Prostate gland (tissue), 2 donors: ENCODE results near the gene HOXB6. TPM values are rescaled to one million over a fixed set of nuclear protein-coding genes. Genes with fewer than 3 reads are reported as not detected.

Experiments
- DNase-seq: peaks from one replicate; pipeline ENCODE4 v3.0.0-alpha.2; 2019; ENCODE audit warnings: low spot score
- H3K27ac ChIP-seq, 2 donors: fragments of 200-600 bp; sonication (generic); 2 replicates each; pipeline ENCODE4 v1.5.1; 2017 to 2019
- H3K27me3 ChIP-seq: fragments of 200-600 bp; sonication (generic); replicated peaks from 2 replicates; pipeline ENCODE4 v1.5.1; 2019; ENCODE audit not compliant: insufficient read depth
- H3K36me3 ChIP-seq, 2 donors: fragments of 200-600 bp; sonication (generic); 1 replicate in 1 of 2; 2 replicates in 1 of 2; pipeline versions ENCODE4 v1.5.1 to v1.8.1; 2017 to 2019
- H3K4me1 ChIP-seq: fragments of 200-600 bp; sonication (generic); replicated peaks from 2 replicates; pipeline ENCODE4 v1.5.1; 2019
- H3K4me3 ChIP-seq, 2 donors: fragments of 200-600 bp; sonication (generic); 2 replicates each; pipeline ENCODE4 v1.5.1; 2017 to 2019
- H3K9me3 ChIP-seq: fragments of 200-600 bp; sonication (generic); 2 replicates; pipeline ENCODE4 v1.5.1; 2017
- CTCF ChIP-seq, 4 experiments: fragments of 200-600 bp in 2 of 4; fragments of 450-650 bp in 2 of 4; sonication (generic) in 2 of 4; IDR thresholded peaks; 1 replicate in 3 of 4; 2 replicates in 1 of 4; pipeline ENCODE4 v1.5.1; 2016 to 2019; ENCODE audit warnings: antibody characterized with exemption in 4 of 4, mild to moderate bottlenecking in 2 of 4, moderate library complexity in 2 of 4
- POLR2A ChIP-seq: fragments of 450-650 bp; IDR thresholded peaks from one replicate; pipeline ENCODE4 v1.6.1; 2016; ENCODE audit warnings: antibody characterized with exemption, mild to moderate bottlenecking
- POLR2AphosphoS5 ChIP-seq: sonication (generic); formaldehyde crosslinking; IDR thresholded peaks from one replicate; pipeline ENCODE4 v1.6.1; 2017; ENCODE audit warnings: antibody characterized with exemption
- WGBS: methylation state at CpG from one replicate; pipeline ENCODE4 v1.1.5; 2018; 5-methylcytosine and 5-hydroxymethylcytosine counted together
- intact Hi-C: fragments of 100-400 bp; cut with DNase I; formaldehyde crosslinking; loops from one replicate; pipeline ENCODE4 v1.14.2; 2022
- total RNA-seq, 2 donors: library from RNA; depleted of rRNA; stranded (reverse); fragments of >200 nt; gene quantifications; one replicate each; pipeline ENCODE4 v1.1.0, GENCODE V29; 2016

The HOXB6 gene
- total RNA-seq, 2 donors from 2014 or later, result 0.27 to 0.40 TPM

- Histone ChIP-seq H3K27ac (no peak overlapping the region), H3K4me1 (peaks cover 17% of the 10 kb centered on the region), H3K27me3 (peaks cover 57% of the 10 kb centered on the region), H3K4me3 (no peak overlapping the region), H3K36me3 (no peaks in the 10 kb centered on the region), H3K9me3 (no peaks in the 10 kb centered on the region)
- TF ChIP-seq POLR2A, result no peak
- TF ChIP-seq POLR2AphosphoS5, result no peak
- no peak for TF ChIP-seq CTCF (IDR thresholded peaks at IDR 0.05)
- intact Hi-C loops, result no loop called here
- 57% methylated on average over 6 of the region's 6 CpGs for WGBS
- no peak for DNase-seq
Measured at GRCh38 chr17:48620461-48621139, 15.8 kb upstream of the HOXB6 start.

- Histone ChIP-seq H3K36me3 (no peaks in the 10 kb centered on the region), H3K4me1 (peaks cover 11% of the 10 kb centered on the region), H3K27ac (no peak overlapping the region), H3K4me3 (no peak overlapping the region), H3K27me3 (peaks cover 58% of the 10 kb centered on the region), H3K9me3 (no peaks in the 10 kb centered on the region)
- DNase-seq, result no peak
- 48% methylated on average over 19 of the region's 32 CpGs for WGBS
- TF ChIP-seq POLR2A, result no peak
- no peak for TF ChIP-seq CTCF (IDR thresholded peaks at IDR 0.05)
- no peak for TF ChIP-seq POLR2AphosphoS5
- intact Hi-C loops, result loop anchor here (5.0 kb wide), 2 partner anchors 283 to 598 kb away; no protein-coding TSS in a partner anchor
Measured at GRCh38 chr17:48619826-48620449, 15.2 kb upstream of the HOXB6 start.

GRCh38 chr17:48618256-48618896, 13.6 kb upstream of the HOXB6 start:
- 6% methylated on average over 25 of the region's 25 CpGs for WGBS
- DNase-seq, result peak; percentile 87

GRCh38 chr17:48617471-48618255, 12.9 kb upstream of the HOXB6 start:
- WGBS, result 11% methylated on average over 36 of the region's 43 CpGs
- Histone ChIP-seq H3K27me3 (peaks cover 65% of the 10 kb centered on the region), H3K4me3 (no peak overlapping the region), H3K27ac (no peak overlapping the region), H3K4me1 (peaks cover 8% of the 10 kb centered on the region), H3K36me3 (no peaks in the 10 kb centered on the region), H3K9me3 (no peaks in the 10 kb centered on the region)
- intact Hi-C loops, result loop anchor here (5.0 kb wide), 2 partner anchors 280 to 595 kb away; no protein-coding TSS in a partner anchor
- DNase-seq, result no peak
- TF ChIP-seq POLR2AphosphoS5, result no peak
- no peak for TF ChIP-seq CTCF (IDR thresholded peaks at IDR 0.05)
- TF ChIP-seq POLR2A, result no peak

More at GRCh38 chr17:48618256-48618896, 13.6 kb upstream of the HOXB6 start:
- Histone ChIP-seq H3K36me3 (no peaks in the 10 kb centered on the region), H3K9me3 (no peaks in the 10 kb centered on the region), H3K4me3 (peak overlapping the region in 1 of 2 donors; percentile 16), H3K27me3 (peaks cover 68% of the 10 kb centered on the region), H3K4me1 (peaks cover 8% of the 10 kb centered on the region), H3K27ac (no peak overlapping the region)
- TF ChIP-seq POLR2A (no peak), CTCF (IDR thresholded peaks at IDR 0.05) (peak; percentile 91 to 99 (median 96)), POLR2AphosphoS5 (peak; percentile 91)
- intact Hi-C loops, result loop anchor here (5.0 kb wide), 2 partner anchors 281 to 596 kb away; no protein-coding TSS in a partner anchor
